GM18519 (cell line): ENCODE measurements around the gene NCOA3.

ENCODE experiments used
- ATAC-seq: cut with Tn5 transposase; IDR thresholded peaks from one replicate; pipeline ENCODE4 v1.9.1; 2021; ENCODE audit warnings: mild to moderate bottlenecking, moderate library complexity; ENCODE audit not compliant: unreplicated experiment, low FRiP score

The NCOA3 gene

GRCh38 chr20:47660983-47661700, 159.5 kb downstream of the NCOA3 start:
- no peak for ATAC-seq

- no peak for ATAC-seq
Observed at GRCh38 chr20:47661714-47662113, 160.0 kb downstream of the NCOA3 start.

- no peak for ATAC-seq
Observed at GRCh38 chr20:47662483-47663353, 161.0 kb downstream of the NCOA3 start.

- no peak for ATAC-seq
Observed at GRCh38 chr20:47663354-47664067, 161.8 kb downstream of the NCOA3 start.

- no peak for ATAC-seq
Observed at GRCh38 chr20:47664068-47664437, 162.4 kb downstream of the NCOA3 start.

DNA sequence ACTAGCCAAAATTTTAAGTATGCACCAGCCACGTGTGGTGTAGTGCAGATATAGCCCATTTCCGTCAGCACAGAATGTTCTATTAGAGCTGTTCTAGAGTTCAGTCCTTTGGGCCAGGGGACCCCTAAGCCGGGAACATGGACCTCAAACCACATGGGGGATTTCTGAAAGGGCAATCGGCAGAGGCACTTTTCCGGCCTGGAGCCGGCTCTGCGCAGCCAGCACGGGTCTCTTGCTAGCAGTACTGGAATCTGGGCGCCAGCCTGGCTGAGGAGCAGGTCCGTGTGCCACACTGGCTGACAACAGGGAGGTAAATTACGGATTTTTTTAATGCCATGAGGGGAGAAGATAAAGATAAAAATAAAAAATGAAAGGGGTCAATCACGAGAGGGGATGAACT, 163.1 kb downstream of the NCOA3 start:
- no peak for ATAC-seq

DNA sequence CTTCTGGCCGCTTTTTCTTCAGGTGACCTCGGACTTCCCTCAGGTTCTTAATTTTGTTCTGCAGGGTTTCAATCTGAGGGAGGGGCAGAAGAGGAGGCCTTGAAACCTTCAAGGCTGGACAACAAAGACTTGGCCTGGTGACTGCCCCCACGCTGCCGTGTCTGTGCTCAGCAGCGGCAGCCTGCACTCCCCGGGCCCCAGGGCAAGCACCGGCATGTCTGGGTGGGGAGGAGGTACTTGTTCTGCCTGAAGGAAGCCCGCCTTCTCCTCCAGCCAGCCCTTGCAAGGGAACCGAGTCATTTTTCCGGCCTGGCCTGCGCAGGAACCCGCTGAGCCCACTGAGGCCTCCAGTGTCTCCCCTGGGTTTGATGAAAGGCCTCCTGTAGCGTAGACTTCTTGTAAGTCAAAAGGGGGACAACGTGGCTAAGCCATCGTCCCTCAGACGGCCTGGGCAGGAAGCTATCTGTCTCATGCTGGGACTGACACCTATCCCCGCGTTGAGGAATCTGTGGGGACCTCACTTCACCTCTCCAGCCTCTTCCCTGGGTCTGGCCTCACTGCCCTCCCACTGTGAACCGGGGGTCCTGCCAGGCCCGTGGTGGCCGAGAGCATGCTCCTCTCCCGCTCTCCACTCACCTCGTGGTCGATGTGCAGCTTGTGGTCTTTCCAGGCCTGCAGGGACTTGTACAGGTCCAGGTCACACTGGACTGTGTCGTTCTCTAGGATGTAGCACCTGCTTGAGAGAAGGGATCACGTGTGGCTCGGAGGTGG, 163.7 kb downstream of the NCOA3 start:
- ATAC-seq: no peak

GRCh38 chr20:47666304-47666703, 164.6 kb downstream of the NCOA3 start:
- no peak for ATAC-seq

GRCh38 chr20:47667086-47667485, 165.4 kb downstream of the NCOA3 start:
- no peak for ATAC-seq

DNA sequence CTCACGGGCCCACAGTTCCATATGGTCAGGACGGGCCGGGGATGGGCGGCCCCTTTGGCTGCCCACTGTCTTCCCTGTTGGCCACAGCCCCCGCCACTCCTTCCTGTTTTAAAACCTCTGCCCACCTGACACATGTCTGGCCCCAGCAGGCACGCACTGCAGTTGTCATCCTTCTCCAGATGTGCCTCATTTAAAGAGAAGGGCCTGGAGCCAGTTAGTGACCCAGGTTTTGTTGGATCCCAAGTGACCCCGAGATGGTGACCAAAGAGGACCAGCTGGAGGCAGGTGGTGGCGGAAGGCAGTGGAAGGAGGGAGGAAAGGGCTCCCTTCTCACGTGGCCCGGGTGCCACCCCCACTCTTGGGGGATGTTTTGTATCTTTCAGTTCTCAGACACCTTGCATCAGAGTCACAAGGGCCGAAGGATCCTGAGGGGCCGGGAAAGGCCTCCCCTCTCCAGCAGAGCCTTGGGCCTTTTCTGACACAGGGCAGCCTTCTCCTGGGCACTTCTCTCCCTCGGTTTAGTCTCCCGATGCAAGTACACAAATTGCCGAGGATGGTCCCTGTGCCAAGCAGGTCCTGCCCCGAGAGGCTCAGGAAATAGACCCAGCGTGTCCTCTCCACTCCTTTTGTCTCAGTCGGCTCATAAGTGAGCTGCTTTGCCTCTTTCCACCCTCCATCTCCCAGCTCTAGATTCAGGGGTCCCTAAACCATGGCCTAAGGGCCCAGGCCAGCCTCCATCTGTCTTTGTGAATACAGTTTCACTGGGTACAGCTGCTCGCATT, 166.0 kb downstream of the NCOA3 start:
- no peak for ATAC-seq

- ATAC-seq: no peak
Observed at GRCh38 chr20:47668313-47669151, 166.8 kb downstream of the NCOA3 start.

DNA sequence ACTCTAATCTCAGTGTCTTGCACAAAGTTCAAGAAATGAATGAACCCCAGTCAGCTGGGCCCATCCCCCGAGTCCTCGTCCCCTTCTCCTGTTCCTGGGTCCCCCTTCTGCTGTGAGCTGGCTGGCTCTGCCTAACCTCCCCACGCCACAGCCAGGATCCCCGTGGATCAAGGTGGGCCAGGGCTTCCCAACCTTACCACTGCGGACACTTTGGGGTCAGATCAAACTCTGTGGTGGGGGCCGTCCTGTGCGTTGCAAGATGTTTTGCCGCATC, 167.4 kb downstream of the NCOA3 start:
- no peak for ATAC-seq

DNA sequence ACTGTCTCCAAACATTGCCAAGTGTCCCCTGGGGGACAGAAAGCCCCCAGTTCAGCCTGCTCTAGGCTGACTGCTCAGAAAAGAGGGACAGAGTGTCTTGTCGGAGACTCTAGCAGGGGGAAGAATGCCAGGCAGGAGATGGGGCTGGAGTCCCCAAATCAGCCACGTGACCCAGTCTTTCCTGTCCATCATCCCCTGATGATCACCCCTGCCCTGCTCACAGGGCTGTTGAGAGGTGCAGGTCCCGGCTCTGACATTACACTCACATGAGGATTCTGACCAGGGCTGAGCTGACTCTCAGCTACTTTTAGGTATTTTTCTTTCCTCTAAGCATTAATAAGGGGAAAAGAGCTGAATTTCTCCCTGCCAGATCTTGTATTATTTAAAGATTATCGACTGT, 167.8 kb downstream of the NCOA3 start:
- no peak for ATAC-seq

- no peak for ATAC-seq
Observed at GRCh38 chr20:47669927-47670890, 168.5 kb downstream of the NCOA3 start.

GRCh38 chr20:47670913-47671312, 169.2 kb downstream of the NCOA3 start:
- no peak for ATAC-seq

GRCh38 chr20:47672166-47672565, 170.5 kb downstream of the NCOA3 start:
- no peak for ATAC-seq

- no peak for ATAC-seq
Observed at GRCh38 chr20:47672886-47673670, 171.4 kb downstream of the NCOA3 start.
